Left cardiac atrium (tissue), 4 donors: ENCODE results near the gene CHMP4B. TPM values are rescaled to one million over a fixed set of nuclear protein-coding genes. Genes with fewer than 3 reads are reported as not detected.
A peak's percentile ranks its signal among the peaks of the same experiment; 100 is the strongest.

Experiments
- ATAC-seq, 2 donors: fragments of 200-7000 bp; cut with Tn5 transposase; one replicate each; pipeline ENCODE4 v1.9.1; 2020; ENCODE audit warnings: mild to moderate bottlenecking in 2 of 2, moderate library complexity in 2 of 2
- DNase-seq: peaks from one replicate; pipeline ENCODE4 v3.0.0-alpha.2; 2020
- intact Hi-C, 2 donors: fragments of 100-400 bp; cut with DNase I; formaldehyde crosslinking; loops; one replicate each; pipeline versions ENCODE4 v1.14.1 to v1.15.1; 2022 to 2023
- total RNA-seq, 2 donors: library from RNA; stranded (reverse); fragmentation: NEBNext Ultra II Directional; extraction: Animal tissue kit (Norgen Biotek cat#: 25700); gene quantifications; one replicate each; pipeline ENCODE4 v1.2.1, GENCODE V29; 2021
- donor health status: DM: no; HTN: yes; CAD: no.
- donor health status: DM: no; HTN: yes; CAD: no; lungs with severe emphysema.
- donor health status: DM: yes; HTN: yes; CAD: no.
- donor health status: Dilated cardiomyopathy.

The CHMP4B gene
- total RNA-seq, 2 donors from 2014 or later, result 82.2 to 97.7 TPM

- intact Hi-C loops, result no loop called here
- no peak for DNase-seq
- ATAC-seq, result no peak
Observed at GRCh38 chr20:33871362-33871761, 60.2 kb downstream of the CHMP4B start.

DNA sequence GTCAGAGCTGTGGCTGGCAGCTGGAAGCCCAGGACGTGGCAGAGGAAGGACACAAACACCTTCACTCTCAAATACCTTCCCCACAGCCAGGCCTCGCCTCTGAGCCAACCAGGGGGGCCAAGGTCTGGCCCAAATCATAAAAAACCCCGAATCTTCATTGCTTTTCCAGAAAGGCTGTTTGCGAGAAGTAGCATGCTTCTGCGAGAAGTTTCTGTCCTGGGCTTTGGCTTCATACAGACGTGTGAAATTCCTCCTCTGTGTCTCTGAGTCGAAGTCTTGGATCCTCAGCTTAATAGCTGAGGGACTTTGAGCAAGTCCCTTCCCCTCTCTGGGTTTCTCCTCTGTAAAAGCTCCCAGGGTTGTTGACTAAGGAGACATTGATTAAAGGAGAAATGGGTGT is 63.0 kb downstream of the CHMP4B start:
- no peak for ATAC-seq
- no peak for DNase-seq
- intact Hi-C loops, result no loop called here

- ATAC-seq (no peak), DNase-seq (no peak)
- intact Hi-C loops, result no loop called here
Observed at GRCh38 chr20:33875055-33875454, 63.9 kb downstream of the CHMP4B start.

DNA sequence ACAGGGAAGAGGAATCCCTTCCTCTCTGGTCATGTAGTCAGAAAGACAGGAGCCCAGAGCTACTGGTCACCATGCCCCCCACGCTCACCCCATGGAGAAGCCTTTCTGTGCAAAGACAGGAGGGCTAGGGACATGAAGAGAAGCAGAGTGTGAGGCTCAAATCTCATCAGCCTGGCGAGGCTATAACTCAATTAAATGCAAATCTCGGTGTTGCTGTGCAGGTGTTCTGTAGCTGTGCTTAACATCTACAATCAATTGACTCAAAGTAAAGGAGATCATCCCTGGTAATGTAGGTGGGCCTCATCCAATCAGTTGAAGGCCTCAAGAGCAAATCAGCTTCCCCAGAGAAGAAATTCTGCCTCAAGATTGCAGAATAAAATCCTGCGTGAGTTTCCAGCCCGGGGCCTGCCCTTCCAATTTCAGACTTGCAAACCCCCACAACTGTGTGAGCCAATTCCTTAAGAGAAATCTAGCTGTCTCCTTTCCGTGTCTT is 64.4 kb downstream of the CHMP4B start:
- intact Hi-C loops, result no loop called here
- DNase-seq, result no peak
- no peak for ATAC-seq

DNA sequence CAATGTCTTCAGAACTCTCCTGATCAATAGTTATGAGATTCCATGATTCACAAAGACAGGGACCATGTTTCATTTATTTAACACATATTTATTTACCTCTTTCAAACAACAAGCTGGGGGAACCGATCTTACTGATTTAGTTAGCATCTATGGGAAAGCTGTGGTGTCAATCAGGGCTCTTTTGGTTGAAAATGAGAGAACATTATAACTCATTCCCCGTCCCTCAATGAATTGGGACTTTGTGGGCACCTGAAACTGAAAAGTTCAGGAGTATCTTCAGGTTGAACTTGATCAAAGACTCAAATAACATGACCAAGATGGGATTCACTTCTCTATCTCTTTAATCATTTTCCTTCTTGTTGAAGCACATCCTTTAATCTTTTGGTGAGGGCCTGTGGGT is 67.4 kb downstream of the CHMP4B start:
- ATAC-seq, result no peak

DNA sequence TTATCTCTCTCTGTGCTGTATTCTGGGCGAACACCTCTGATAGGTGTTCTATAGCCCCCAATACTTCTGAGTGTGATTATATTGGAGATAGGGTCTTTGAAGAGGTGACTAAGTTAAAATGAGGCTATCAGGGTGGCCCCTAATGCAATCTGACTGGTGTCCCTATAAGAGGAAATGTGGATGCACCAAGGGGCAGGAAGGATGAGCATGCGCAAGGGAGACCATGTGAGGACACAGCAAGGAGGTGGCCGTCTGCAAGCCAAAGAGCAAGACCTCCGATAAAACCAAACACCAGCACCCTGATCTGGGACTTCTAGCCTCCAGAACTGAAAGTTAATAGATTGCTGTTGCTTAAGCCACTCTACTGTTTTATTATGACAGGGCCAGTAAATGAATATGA is 69.2 kb downstream of the CHMP4B start:
- intact Hi-C loops, result no loop called here
- DNase-seq (no peak), ATAC-seq (no peak)

More for the DNA sequence above, 67.4 kb downstream of the CHMP4B start:
- no peak for DNase-seq
- intact Hi-C loops, result no loop called here

DNA sequence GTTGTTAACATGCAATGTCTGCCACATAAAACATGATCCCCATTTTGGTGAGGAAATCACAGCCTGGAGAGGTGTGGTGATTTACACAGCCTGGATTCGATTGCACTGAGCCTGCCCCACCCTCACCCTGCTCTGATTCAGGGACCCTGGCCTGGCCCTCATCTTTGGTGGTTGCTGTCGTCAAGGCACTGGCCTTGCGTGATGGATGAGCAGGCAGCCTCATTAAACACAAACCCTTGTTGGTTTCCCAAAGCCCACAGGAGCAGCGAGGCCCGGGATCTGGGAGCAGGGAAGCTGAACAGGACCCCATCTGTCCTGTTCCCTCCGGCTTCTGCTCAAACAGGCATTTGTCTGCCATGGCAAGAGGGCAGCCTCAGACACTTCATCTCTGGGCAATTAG is 70.8 kb downstream of the CHMP4B start:
- ATAC-seq, result no peak
- intact Hi-C loops, result no loop called here
- no peak for DNase-seq

- no peak for ATAC-seq
- DNase-seq, result no peak
- intact Hi-C loops, result no loop called here
Observed at GRCh38 chr20:33882481-33882880, 71.3 kb downstream of the CHMP4B start.

- intact Hi-C loops, result no loop called here
- ATAC-seq (no peak), DNase-seq (no peak)
Observed at GRCh38 chr20:33883164-33883563, 72.0 kb downstream of the CHMP4B start.

- ATAC-seq, result no peak
- DNase-seq, result no peak
- intact Hi-C loops, result no loop called here
Observed at GRCh38 chr20:33884633-33885032, 73.5 kb downstream of the CHMP4B start.

GRCh38 chr20:33889312-33889711 is 78.2 kb downstream of the CHMP4B start:
- DNase-seq (no peak), ATAC-seq (no peak)
- intact Hi-C loops, result no loop called here

DNA sequence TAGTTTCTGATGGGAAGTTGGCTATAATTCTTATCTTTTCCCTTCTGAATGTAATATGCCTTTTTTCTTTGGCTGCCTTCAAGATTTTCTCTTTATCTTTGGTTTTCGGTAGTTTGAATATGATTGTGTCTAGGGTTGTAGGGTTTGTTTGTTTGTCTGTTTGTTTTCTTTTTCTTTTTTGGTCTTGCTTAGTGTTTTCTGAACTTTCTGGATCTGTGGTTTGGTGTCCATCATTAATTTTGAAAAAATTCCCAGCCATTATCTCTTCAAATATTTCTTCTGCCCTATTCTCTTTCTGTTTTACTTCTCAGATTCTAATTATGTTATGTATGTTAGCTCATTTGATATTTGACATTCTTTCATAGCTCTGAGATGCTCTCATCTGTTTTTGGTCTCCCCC is 79.4 kb downstream of the CHMP4B start:
- intact Hi-C loops, result no loop called here
- ATAC-seq (no peak), DNase-seq (no peak)

DNA sequence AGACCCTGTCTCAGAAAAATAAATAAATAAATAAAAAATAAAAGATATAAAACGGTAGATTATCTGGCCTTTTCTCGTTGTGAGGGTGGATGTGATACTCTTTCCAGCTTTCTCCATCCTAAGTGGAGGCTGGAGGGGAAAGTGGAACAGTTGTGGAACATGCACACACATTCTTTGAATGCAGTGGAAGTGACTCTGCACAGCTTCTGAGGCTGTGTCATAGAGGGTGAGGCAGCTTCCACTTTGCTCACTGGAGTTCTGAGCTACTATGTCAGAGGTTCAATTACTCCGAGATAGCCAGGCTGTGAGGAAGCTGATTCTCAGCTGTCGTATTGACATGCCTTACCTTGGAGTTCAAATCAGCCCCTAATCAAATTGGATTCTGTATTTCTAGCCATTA is 82.2 kb downstream of the CHMP4B start:
- intact Hi-C loops, result no loop called here
- ATAC-seq, result peak in 1 of 2 donors; percentile 21
- no peak for DNase-seq

DNA sequence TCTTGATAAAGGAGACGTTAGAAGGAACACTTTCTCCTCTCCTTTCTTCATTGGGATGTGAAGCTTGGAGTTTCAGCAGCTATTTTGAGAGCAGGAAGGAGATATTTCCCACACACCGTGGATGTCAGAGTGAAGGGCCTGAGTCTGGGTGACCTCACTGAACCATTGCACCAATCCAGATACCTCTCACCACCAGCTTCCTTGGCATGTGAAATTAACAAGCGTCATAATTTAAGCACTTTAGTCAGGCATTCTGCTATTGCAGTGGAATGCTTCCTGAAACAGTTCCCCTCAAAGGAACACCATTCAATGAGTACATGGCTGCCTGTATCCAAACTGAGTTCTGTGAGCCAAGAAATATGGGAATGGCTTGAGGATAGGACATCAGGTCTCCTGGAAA is 83.7 kb downstream of the CHMP4B start:
- DNase-seq (no peak), ATAC-seq (peak; percentile 44 to 63)
- intact Hi-C loops, result no loop called here

DNA sequence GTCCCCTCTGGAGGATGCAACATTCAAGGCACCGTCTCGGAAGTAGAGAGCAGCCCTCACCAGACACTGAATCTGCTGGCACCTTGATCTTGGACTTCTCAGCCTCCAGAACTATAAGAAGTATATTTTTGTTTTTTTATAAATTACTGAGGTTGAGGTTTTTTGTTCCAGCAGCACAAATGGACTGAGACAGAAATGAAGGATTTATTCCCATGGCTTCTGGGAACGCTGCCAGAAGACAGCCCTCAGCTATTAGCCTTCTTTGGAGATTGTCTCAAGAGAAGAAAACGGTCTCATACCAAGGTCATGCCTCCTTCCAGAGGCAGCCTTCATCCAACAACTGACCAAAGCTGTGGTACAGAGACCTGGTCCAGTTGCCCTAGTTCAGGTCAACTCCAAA is 85.4 kb downstream of the CHMP4B start:
- ATAC-seq (no peak), DNase-seq (no peak)
- intact Hi-C loops, result no loop called here

GRCh38 chr20:33897313-33897912 is 86.3 kb downstream of the CHMP4B start:
- DNase-seq (no peak), ATAC-seq (peak in 1 of 2 donors; percentile 22)
- intact Hi-C loops, result no loop called here

DNA sequence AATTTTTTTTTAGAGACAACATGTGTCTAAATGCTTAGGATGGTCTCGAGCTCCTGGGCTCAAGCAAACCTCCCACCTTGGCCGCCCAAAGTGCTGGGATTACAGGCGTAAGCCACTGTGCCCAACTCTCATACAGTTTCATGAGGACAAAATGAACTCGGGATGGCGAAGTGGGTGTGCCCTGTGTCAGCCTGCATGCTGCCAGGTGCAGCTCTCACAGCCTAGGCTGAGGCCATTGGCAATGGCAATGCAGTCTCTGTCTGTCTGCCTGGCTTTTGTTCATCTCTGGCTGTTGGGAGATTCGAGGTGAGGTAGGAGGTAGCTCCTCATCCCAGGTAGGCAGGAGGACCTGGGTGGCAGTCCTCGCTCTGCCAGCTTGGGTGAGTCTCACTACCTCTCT is 88.0 kb downstream of the CHMP4B start:
- intact Hi-C loops, result no loop called here

GRCh38 chr20:33900521-33901131 is 89.5 kb downstream of the CHMP4B start:
- DNase-seq, result no peak
- no peak for ATAC-seq

More for the DNA sequence above, 88.0 kb downstream of the CHMP4B start:
- DNase-seq (no peak), ATAC-seq (no peak)

DNA sequence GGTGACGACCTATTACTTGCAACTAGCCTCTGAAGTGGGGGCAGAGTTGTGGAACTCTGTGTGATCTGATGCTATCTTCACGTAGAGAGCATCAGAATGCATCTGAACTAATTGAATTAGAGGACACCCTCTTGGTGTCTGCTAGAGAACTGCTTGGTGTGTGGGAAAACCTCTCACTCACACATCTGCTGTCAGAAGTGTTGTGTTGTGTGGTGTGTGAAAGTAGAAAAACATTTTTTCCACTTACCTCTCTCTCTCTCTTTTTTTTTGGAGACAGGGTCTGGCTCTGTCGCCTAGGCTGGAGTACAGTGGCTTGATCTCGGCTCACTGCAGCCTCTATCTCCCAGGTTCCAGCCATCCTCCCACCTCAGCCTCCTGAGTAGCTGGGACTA is 90.0 kb downstream of the CHMP4B start:
- DNase-seq, result no peak
- intact Hi-C loops, result no loop called here
- ATAC-seq, result no peak

More at GRCh38 chr20:33900521-33901131, 89.5 kb downstream of the CHMP4B start:
- intact Hi-C loops, result no loop called here

DNA sequence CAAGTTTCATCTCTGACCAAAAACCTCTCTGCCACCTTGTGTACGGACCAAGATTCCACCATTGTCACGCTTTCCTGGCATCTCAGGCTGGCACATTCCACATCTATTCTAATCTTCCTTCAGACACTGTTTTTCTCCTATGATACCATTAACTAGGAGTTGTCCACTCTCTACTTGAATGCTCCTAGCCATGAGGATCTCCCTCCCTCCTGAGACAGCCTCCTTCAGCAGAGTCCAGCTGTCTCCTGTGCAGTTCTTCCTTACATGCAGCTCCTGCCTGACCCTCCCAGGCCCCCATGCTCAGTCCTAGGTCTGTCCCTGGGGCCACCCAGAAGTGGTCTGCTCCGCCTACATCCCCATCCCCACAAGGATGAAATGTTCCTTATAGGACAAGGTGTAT is 90.9 kb downstream of the CHMP4B start:
- DNase-seq (no peak), ATAC-seq (no peak)
- intact Hi-C loops, result no loop called here
